ENCODE data around the gene PARVA.

Gene PARVA

DNA sequence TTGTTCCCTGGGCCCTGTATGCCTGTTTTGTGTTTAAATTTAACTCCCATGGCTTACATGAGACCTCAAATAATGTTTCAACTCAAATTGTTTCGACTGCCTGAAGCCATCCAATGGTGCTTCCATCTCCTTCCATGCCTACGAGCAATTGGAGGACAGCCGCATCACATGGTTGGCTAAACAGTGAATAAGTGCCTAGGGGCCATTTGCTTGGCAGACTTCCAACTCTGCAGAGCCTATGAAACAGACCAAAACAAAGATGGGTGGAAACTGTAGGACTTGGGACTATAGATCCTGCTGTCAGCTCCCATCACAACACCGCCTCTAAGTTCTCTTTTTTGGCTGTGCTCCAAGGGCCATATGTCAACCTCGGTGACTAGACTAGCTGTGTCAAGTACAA, 84.1 kb downstream of the PARVA start:
- no peak for DNase-seq

- no peak for DNase-seq
These were observed 86.9 kb downstream of the PARVA start for GRCh38 chr11:12464303-12464702.

- no peak for DNase-seq
These were observed 88.0 kb downstream of the PARVA start for GRCh38 chr11:12465332-12465731.

- no peak for DNase-seq
These were observed 90.2 kb downstream of the PARVA start for GRCh38 chr11:12467610-12468009.

GRCh38 chr11:12469451-12469850, 92.1 kb downstream of the PARVA start:
- no peak for DNase-seq

DNA sequence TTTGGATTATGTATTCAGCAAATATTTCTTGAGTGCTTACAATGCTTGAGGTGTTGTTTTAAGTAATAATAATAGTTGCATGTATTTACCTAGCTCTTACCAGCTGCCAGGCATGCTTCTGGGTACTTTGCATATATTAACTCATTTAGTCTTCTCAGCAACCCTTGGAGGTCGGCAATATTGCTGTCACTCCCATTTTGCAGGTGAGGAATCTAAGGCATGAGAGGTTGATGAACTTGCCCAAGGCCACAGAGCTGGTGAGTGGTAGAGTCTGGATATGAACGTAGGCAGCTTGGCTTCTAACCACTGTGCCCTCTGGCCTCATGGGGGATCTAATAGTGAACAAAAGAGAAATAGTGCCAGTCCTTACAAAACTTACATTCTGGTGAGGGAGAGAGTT, 92.9 kb downstream of the PARVA start:
- DNase-seq = no peak

GRCh38 chr11:12472401-12473005, 95.1 kb downstream of the PARVA start:
- DNase-seq = no peak

DNA sequence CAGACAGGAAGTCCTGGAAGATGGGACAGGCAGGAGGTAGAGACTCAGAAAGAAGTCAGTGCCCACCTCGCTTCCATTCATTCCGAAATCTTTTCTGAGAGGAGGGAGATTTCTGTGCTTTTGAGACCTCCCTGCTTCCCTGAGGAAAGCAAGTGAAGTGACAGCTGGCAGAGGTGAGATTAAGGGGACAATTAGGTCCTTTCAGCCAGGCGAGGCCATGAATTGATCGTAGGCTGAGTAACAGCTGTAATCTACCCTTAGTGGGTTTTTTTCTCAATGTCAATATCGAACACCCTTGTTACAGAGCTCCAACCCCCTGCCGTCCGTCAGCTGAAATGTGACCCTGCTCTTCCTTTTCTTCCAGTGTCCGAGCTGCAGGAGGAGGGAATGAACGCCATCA, 96.0 kb downstream of the PARVA start:
- DNase-seq = no peak

- no peak for DNase-seq
These were observed 97.5 kb downstream of the PARVA start for GRCh38 chr11:12474871-12475270.

- DNase-seq = no peak
These were observed 101.4 kb downstream of the PARVA start for GRCh38 chr11:12478743-12479142.

DNA sequence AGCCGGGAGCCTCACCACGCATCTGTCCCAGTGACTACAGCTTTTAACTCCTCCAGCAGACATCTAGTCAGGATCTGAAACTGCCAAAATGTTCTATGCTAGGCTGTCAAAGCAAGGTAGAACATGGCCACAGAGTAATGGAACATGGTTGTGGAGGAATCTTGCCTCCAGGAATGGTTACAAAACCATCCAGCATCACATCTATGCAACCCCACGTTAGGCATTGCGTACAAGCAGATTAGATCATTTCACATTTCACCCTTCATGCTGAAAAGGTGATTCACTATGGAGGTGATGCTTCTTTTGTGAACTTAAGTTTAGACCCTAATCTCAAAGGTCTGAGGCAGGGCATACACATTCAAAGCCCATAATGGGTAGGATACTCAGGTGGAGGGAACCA, 103.0 kb downstream of the PARVA start:
- no peak for DNase-seq

GRCh38 chr11:12482839-12483238, 105.5 kb downstream of the PARVA start:
- DNase-seq = no peak

DNA sequence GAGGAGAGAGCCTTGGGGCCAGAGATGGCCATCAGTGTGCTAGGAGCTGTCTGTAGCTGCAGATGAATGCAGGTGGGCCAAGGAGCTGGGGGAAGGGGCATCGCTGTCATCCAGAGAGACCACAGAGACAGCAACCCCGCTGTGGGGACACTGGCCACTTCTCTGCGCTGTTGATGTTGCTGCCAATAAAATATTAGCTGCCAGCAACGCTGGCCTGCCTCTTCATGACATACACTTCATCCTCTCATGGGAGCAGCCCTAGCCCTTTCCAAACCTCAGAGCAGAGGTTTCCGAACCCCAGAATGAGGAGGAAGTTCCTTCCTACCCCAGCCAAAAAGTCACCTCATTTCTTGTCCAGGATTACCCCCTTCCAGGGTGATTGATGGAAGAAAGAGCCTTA, 106.2 kb downstream of the PARVA start:
- DNase-seq = no peak

- DNase-seq = no peak
These were observed 108.0 kb downstream of the PARVA start for GRCh38 chr11:12485328-12485727.

DNA sequence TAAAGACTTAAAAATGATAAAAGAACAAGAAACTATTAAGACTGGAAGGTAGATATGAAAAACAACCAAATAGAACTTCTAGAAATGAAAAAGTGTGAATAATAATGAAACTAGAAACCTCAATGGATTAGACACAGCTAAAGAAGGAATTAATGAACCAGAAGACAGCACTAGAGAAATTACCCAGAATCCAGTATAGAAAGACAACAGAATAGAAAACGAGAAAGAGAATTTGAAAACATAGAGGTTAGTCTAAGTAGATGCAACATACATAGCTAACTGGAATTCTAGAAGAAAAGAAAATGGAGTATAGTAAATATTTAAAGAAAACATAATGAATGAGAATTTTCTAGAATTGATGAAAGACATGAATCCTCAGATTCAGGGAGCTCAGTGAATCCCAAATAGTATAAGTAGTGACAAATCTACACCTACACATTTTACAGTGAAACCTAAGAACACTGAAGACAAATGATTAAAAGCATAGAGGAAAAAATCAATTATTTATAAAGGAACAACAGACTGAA, 111.9 kb downstream of the PARVA start:
- no peak for DNase-seq

DNA sequence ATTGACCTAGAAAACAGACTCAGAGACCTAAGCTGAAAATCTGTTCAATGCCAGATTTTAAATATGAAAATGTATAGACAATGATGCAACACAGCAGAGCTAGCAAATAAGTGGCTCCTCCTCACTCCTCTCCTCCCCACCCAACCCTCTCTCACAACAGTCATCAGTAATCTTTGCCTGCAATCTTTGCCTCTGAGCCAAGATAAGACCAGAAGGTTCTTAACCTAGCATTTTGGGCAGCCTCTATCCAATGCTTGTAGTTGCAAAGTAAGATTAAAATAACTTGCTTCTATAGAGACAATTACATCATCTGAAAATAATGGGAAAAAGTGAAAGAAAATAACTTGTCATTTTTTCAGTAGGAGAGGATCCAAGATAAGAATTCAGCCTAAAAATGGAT, 117.3 kb downstream of the PARVA start:
- no peak for DNase-seq

DNA sequence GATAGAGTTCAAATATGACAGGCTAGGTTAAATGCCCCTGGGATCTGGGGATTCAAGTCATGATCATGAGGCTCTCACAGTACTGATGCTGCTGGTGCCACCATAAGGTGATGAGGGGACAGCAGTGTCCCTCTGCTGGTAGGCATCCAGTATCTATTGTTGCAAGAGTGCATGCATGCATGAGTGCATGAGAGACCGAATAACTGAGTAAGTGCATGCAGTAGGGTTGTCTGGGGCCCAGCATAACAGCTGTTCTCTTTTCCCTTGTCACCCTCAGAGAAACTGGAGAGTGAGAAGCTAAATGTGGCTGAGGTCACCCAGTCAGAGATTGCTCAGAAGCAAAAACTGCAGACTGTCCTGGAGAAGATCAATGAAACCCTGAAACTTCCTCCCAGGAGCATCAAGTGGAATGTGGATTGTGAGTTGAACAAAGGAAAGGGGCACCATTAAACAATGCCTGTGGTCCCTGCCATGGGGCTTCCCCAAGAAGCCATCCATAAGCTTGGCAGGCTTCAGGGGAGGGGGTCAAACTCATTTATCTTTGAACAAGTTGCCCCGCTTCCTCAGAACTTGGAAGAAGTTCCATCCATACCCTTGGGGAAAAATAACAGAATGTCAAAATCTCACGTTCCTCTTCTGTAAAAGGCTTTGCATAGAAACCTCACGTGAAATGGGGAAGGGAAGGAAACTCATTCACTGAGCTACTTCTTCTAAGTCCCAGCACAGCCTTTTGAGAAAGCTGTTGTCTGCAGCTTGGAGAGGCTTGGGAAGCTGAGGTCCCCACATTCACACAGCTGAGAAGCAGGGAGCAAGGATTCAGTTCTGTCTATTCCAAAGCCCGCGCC, 119.0 kb downstream of the PARVA start:
- DNase-seq = no peak

- DNase-seq = no peak
These were observed 120.1 kb downstream of the PARVA start for GRCh38 chr11:12497431-12497830.

DNA sequence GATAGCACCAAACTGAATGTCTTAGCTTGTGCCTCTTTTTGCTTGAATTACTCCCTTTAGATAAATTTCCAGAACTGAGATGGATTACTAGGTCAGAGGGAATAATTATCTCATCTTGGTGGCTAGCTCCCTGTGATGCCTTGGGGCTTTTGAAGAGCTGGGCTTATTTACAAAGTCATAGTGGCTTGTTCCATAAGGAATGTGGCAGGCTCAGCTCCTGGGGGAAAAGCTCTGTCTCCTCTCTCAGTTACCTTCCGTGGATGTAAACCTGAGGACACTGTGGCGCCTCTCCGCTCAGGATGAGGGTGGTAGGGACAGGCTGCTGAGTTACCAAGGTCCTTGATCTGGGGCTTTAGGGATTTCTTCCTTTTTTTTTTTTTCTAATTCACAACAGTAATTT, 121.7 kb downstream of the PARVA start:
- no peak for DNase-seq

DNA sequence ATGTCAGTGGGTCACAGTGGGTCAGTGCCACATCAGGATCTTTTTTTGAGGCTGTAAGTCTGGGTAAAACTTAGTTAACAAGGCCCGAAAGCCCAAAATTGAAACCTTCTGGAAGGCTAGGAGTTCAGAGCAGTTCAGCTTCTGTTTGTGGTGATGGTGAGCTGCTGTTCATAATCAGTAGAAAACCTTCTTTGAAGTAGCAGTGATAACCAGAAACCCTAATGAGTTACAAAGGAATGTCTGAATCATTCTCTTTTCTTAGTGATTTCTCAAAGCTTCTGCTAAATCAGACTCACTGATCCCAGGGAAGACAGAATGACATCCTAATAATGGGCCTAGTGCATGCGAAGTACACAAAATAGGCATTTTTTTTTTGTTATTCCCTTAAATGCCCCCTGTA, 124.7 kb downstream of the PARVA start:
- no peak for DNase-seq

DNA sequence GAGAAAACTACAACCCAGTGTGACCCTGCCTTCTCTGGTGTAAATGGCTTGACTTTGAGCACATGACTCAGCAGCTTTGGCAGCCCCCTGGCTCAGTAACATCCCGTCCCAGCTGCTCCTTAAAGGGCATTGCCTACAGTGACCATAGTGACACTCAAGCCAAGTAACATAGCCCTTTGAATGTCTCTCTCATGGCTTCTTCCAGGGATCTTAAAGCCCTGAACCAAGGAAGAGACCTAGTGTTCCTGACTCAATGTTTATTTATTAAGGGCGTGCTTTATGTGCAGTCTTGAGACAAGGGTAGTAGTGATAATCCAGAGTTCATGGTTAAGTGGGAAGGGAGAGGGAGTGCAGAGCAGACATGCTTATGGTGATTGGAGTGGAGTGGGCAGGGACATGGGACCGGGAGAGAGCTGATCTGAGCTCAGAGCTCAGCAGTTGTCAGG, 125.7 kb downstream of the PARVA start:
- no peak for DNase-seq

- no peak for DNase-seq
These were observed 126.5 kb downstream of the PARVA start for GRCh38 chr11:12503886-12504285.

GRCh38 chr11:12505183-12505582, 127.8 kb downstream of the PARVA start:
- no peak for DNase-seq

DNA sequence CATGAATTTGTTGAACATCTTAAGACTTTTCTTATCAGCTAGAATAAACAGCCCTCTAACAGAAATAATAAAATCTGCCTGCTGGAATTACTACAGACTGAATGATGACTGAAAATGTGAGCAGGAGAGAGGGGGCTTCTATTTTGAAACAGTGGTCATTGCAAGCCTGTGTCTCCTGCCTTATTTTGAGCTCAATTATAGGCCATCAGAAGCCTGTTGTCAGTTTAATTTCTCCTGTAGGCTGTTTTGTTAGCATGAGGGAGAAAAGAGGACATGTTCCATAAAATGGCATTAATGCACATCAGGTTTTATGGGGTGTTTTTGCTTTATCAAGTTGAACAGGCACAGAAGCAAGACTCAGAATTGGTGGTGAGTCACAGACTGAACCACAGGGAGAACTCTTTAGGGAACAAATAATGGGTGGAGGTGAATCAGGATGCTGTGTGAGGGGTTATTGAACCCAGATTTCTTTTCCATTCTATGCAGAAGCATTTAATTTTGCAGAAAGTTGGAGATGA, 129.1 kb downstream of the PARVA start:
- DNase-seq = no peak
